Tibial artery (tissue), 4 donors: ENCODE results near the gene IL17REL.

ENCODE experiments used
- DNase-seq, 2 donors: peaks; one replicate each; pipeline ENCODE4 v3.0.0-alpha.2; 2019
- H3K27ac ChIP-seq, 2 donors: fragments of 200-600 bp; sonication (generic) in 1 of 2; 1 replicate in 1 of 2; 2 replicates in 1 of 2; pipeline ENCODE4 v1.5.1; 2018 to 2019; ENCODE audit warnings: mild to moderate bottlenecking in 1 of 2
- H3K27me3 ChIP-seq, 2 donors: fragments of 200-600 bp; sonication (generic) in 1 of 2; one replicate each; pipeline versions ENCODE4 v1.5.1 to v1.6.0; 2016 to 2019
- H3K36me3 ChIP-seq, 3 donors: fragments of 200-600 bp; sonication (generic) in 2 of 3; one replicate each; pipeline ENCODE4 v1.5.1; 2016 to 2019; ENCODE audit warnings: mild to moderate bottlenecking in 2 of 3
- H3K4me1 ChIP-seq, 4 donors: fragments of 200-600 bp; sonication (generic) in 2 of 4; 1 replicate in 3 of 4; 2 replicates in 1 of 4; pipeline ENCODE4 v1.5.1; 2016 to 2019
- H3K4me3 ChIP-seq, 2 donors: fragments of 200-600 bp; sonication (generic) in 1 of 2; 1 replicate in 1 of 2; 2 replicates in 1 of 2; pipeline ENCODE4 v1.5.1; 2018 to 2019; ENCODE audit warnings: mild to moderate bottlenecking in 2 of 2
- H3K9me3 ChIP-seq, 3 donors: fragments of 200-600 bp; sonication (generic) in 1 of 3; one replicate each; pipeline ENCODE4 v1.5.1; 2016 to 2019
- CTCF ChIP-seq, 2 experiments: fragments of 200-600 bp in 1 of 2; fragments of 450-650 bp in 1 of 2; IDR thresholded peaks; one replicate each; pipeline ENCODE4 v1.5.1; 2017 to 2019; ENCODE audit warnings: antibody characterized with exemption in 2 of 2, mild to moderate bottlenecking in 1 of 2, moderate library complexity in 1 of 2
- intact Hi-C: fragments of 100-400 bp; cut with DNase I; formaldehyde crosslinking; loops from one replicate; pipeline ENCODE4 v1.15.0; 2023; ENCODE audit warnings: low total_unique reads

The IL17REL gene

GRCh38 chr22:50047346-50047745 lies 34.8 kb upstream of the IL17REL start:
- intact Hi-C loops: no loop called here
- no peak for TF ChIP-seq CTCF (IDR thresholded peaks at IDR 0.05)
- H3K36me3 ChIP-seq: no peaks in the 10 kb centered on the region
- no peak overlapping the region for H3K4me3 ChIP-seq
- no peak for DNase-seq
- peaks cover 0 to 35% of the 10 kb centered on the region in 2 donors for H3K27me3 ChIP-seq
- no peaks in the 10 kb centered on the region for H3K9me3 ChIP-seq
- no peak overlapping the region for H3K27ac ChIP-seq
- H3K4me1 ChIP-seq: no peaks in the 10 kb centered on the region

- Histone ChIP-seq H3K9me3 (no peaks in the 10 kb centered on the region), H3K36me3 (no peaks in the 10 kb centered on the region), H3K27me3 (peaks cover 0 to 36% of the 10 kb centered on the region in 2 donors), H3K4me1 (no peaks in the 10 kb centered on the region), H3K27ac (no peak overlapping the region), H3K4me3 (no peak overlapping the region)
- DNase-seq: no peak
- intact Hi-C loops: no loop called here
- no peak for TF ChIP-seq CTCF (IDR thresholded peaks at IDR 0.05)
Measured at GRCh38 chr22:50046481-50047245, 34.1 kb upstream of the IL17REL start.

GRCh38 chr22:50046019-50046415 lies 33.5 kb upstream of the IL17REL start:
- Histone ChIP-seq H3K4me3 (no peak overlapping the region), H3K4me1 (no peaks in the 10 kb centered on the region), H3K27me3 (peaks cover 0 to 38% of the 10 kb centered on the region in 2 donors), H3K27ac (no peak overlapping the region), H3K36me3 (no peaks in the 10 kb centered on the region), H3K9me3 (no peaks in the 10 kb centered on the region)
- intact Hi-C loops: no loop called here
- DNase-seq: no peak
- no peak for TF ChIP-seq CTCF (IDR thresholded peaks at IDR 0.05)

GRCh38 chr22:50045211-50046018 lies 32.9 kb upstream of the IL17REL start:
- Histone ChIP-seq H3K9me3 (no peaks in the 10 kb centered on the region), H3K4me1 (no peaks in the 10 kb centered on the region), H3K27me3 (peaks cover 0 to 42% of the 10 kb centered on the region in 2 donors), H3K36me3 (no peaks in the 10 kb centered on the region), H3K4me3 (no peak overlapping the region), H3K27ac (no peak overlapping the region)
- intact Hi-C loops: no loop called here
- no peak for TF ChIP-seq CTCF (IDR thresholded peaks at IDR 0.05)
- DNase-seq: no peak

GRCh38 chr22:50044485-50045118 lies 32.0 kb upstream of the IL17REL start:
- intact Hi-C loops: no loop called here

More at GRCh38 chr22:50044485-50045118, 32.0 kb upstream of the IL17REL start:
- peaks cover 0 to 42% of the 10 kb centered on the region in 2 donors for H3K27me3 ChIP-seq
- H3K4me1 ChIP-seq: no peaks in the 10 kb centered on the region
- TF ChIP-seq CTCF (IDR thresholded peaks at IDR 0.05): no peak
- H3K27ac ChIP-seq: no peak overlapping the region
- DNase-seq: no peak
- no peaks in the 10 kb centered on the region for H3K36me3 ChIP-seq
- peaks cover 0 to 2% (median 0%) of the 10 kb centered on the region in 3 donors for H3K9me3 ChIP-seq
- H3K4me3 ChIP-seq: no peak overlapping the region
